ENCODE data around the gene CHD5.
"Not testable (repeated sequence)": the region's sequence is repeated elsewhere in the genome, so short reads cannot be mapped to it uniquely, and the experiment has no call there.

The CHD5 gene

DNA sequence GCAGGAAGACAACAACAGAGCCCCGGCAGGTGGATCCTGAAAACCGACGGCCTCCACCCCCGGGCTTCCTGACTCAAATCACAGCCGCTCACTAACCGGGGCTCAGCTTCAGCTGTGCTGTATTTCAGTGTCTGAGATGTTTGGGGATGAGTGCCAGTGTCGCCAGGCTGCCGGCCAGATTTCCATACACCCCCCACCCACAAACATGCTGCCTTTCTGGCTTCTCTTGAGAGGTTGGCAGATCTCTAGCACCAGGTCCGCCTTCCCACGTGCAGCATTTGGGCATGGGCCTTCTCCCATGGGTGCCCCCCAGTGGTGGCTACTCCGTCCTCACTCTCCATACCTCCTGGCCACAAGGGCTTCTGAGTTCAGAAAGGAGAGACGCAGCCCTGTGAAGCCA is 99.7 kb downstream of the CHD5 start:
- DNase-seq = no peak

DNA sequence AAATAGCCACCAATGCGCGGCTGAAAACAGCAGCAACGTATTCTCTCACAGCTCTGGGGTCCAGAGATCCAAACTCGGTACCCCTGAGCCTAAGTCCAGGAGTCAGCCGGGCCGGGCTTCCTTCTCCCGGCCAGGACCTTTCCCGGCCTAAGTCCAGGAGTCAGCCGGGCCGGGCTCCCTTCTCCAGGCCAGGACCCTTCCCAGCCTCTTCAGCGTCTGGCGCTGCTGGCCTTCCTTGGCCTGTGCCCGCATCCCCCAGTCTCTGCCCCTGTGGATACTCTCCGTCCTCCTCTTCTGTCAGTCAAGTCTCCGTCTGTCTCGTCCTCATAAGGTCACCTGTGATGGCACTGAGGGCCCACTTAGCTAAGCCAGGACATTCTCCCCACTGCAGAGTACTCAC is 102.2 kb downstream of the CHD5 start:
- DNase-seq = no peak

DNA sequence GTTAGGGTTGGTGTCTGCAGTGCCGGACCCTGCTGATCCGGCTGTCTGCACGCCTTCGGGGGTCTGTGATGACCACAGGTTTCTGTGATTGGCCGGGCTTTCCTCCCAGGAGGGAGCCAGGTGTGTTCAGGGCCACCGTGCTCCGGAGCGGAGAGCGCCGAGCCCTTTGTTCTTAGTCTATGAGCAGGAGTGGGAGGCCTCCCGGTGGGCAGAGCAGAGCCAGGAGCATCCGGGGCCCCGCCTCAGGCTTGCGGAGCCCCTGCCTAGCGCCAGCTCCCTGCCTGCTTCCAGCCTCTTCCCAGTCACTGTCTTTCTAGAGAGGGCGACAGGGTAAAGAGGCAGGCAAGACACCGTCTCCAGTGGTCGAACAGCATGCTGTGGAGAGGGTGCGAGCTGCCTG is 102.6 kb downstream of the CHD5 start:
- DNase-seq = no peak

DNA sequence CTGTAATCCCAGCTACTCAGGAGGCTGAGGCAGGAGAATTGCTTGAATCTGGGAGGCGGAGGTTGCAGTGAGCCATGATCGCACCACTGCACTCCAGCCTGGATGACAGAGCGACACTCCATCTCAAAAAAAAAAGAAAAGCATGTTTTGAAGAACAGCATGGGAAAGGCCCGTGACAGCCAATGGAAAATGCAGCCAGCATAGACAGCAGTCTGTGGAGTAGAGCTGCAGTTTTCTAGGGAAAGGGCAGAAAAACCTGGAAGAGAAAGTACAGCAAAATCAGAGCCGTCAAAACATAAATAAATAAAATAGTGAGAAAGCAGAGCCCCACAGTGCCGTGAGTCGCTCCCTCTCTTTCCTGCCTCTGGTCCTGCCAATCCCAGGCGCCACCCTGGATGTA is 103.1 kb downstream of the CHD5 start:
- DNase-seq = not testable (repeated sequence)

DNA sequence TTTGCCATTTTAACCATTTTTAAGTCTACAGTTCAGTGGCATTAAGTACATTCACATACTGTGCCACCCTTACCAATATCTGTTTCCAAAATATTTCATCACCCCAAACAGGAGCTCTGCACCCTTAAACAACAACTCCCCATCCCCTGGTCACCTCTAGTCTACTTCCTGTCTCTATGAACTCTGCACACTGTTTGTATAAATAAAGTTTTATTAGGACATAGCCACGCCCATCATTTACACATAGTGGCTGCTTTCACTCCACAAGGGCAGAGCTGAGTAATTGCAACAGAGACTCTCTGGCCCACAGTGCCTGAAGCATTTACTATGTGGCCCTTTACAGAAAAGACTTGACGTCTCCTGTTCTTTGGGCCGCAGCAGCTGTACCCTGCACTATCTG is 104.4 kb downstream of the CHD5 start:
- peak; percentile 20 for DNase-seq

DNA sequence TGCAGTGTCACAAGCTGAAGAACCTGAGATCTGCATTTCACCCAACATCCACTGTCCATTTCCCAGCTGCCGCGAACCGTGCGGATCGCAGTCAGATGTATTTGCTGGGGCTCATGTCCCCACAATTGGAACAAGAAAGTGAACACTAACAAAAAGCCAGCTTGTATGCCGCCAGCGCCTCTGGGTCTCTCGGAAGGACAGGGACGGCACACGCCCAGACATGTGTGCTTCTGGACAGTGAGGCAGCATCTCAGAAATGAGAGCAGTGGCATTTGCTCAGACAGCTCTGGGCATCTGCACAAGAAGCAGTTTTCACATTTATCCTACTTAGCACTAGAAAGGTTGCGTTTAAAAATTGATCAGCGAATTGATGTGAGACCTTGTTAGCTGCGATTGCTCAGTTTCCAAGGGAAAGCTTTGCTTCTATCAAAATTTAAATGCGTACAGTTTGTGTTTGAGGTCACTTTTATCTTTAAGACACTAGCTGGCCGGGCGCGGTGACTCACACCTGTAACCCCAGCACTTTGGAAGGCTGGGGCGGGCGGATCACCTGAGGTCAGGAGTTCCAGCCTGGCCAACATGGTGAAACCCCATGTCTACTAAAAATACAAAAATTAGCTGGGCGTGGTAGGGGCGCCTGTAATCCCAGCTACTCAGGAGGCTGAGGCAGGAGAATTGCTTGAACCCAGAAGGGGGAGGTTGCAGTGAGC is 105.8 kb downstream of the CHD5 start:
- DNase-seq = no peak

DNA sequence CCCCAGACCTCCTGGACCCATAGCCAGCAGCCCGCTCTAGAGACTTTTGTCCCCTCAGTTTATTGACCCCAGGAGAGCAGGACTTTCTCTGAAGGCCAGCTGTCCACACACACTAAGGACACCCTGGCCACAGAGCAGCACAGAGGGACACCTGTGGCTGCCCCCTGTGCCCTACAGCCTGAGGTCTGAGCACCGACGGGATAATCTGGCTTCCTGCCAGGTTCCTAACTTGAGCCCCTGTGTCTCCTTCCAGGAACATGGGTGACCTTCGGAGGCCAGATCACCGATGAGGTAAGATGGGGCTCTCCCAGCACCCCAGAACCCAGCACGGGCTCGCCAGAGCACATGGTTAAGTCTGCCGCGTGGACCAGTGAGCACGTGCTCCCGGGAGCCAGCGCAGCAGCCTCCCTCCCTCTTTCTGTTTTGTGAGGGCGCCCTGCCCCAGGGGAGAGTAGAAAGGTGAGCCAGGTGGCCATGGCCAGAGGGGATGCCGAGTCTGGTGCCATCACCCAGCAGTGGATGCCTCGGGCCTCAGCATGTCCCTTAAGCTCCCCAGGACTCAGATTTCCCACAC is 106.6 kb downstream of the CHD5 start:
- DNase-seq = no peak

DNA sequence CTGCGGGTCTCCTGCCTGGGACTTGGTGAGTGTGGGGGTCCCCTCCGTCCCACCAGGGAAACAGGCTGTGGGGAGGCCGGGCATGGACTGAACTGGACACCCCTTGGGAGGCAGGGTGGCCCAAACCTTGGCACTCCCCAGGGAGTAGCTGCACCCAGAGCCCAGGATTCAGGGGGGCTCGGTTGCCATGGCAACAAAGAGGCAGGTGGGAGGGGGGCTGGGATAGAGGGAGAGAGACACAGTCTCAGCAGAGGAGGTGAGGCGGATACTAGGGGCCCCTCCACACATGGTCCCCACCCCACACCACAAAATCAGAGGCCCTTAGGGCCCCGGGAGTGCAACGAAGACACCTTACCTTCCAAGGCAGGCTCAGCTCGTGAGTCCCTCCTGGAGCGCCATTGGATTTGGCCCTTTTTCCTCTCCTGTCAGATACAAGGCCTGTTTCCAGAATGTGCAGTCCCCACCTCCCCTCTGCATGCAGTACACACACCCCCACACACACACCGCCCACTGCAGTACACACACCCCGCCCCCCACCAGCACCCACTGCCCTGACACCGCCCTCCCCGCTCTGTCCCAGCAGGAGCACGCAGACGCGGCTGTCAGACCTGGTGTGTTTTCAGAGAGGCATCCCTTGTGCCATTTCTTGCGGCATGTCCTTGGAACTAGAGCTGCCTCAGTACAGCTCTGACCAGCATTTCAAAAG is 107.2 kb downstream of the CHD5 start:
- DNase-seq = no peak

DNA sequence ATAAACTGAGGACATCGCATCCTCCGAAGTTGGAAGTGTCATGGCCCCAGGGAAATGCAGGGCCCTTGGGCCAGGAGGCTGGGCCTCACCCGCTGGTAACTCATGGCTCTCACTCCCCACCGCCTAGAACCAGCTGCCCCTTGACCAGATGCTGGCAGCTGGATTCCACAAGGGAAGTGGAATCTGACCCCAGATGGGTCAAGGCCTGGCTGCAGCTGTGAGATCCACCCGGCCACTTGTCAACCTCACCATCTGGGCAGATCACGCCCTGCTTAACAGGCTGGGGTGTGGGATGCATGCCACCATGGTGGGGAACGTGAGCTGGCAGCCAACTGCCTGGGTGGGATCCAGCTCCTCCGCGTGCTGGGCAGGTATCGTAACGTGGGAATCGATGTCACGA is 108.9 kb downstream of the CHD5 start:
- DNase-seq = no peak

DNA sequence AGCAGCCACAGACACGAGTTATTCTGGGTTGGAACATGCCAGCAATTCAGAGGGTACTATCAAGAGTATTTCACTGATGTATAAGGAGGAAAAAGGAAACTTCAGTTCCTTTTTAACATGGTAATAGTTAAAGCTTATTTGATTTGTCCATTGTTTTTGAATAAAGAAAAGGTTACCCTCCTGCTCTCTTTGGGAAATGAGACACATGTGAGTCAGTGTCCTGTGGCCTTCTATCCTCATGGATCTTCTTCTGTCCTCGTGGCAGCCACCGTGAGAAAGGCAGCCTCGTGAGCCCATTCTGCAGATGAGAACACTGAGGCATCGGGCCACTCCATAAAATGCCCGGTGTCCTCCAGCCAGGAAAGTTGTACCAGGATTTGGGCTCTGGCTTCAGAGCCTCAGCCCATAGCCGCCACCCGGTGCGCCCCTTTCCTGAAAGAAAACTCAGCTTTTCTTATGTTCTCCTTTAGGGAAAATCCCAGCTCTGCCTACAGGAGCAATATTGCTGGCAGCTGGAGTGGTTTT is 109.6 kb downstream of the CHD5 start:
- no peak for DNase-seq

DNA sequence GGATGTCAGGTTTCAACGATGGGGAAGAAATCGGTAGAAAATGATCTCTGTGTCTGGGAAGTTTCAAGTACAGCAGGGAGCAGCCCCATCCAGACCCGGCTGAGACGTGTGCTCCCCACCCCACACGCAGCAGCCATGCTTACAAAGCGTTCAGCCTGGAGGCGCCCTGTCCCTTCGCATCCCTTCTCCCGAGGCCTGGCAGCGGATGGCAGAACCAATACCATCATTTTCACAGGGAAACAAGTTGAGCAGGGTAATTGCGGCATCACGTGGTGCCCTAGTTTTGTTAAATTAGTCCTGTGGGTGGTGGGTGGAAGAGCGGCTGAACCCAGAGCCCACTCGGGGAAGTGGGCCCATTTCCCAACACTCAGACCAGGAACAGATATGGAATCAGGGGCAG is 110.5 kb downstream of the CHD5 start:
- DNase-seq = no peak

DNA sequence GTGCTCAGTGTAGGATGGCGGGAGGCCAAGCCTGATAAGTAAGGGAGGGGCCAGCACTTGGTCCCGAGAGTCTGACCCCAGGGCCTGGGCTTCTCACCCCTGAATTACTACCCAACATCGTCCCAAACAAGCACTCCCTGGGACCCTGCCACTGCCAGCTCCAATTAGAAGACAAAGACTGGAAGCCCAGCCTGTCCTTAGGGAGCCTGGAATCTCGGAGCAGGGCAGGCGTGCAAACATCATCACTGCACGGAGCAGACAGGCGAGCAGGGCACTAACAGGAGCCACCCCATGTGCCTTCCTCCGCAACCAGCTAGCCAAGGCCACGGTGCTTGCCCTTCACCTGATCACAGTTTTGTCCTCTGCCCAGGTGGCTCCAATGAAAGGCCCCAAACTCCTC is 111.2 kb downstream of the CHD5 start:
- no peak for DNase-seq

DNA sequence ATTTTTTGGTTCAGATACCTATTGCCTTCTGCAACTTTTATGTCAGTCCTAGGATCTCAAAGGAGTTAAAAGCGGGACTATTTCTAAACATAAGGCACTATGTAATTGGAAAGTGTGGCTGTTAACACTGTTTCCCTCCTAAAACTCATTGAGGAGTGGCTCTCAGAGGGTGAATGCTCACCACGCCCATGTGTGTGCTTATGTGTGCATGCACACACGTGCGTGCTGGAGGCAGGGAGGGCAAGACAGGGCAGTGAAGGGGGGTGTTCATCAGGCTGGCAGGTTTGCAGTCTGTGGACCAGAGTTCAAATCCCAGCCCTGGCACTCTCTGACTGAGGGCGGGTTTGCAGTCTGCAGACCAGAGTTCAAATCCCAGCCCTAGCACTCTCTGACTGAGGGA is 112.0 kb downstream of the CHD5 start:
- DNase-seq = no peak

DNA sequence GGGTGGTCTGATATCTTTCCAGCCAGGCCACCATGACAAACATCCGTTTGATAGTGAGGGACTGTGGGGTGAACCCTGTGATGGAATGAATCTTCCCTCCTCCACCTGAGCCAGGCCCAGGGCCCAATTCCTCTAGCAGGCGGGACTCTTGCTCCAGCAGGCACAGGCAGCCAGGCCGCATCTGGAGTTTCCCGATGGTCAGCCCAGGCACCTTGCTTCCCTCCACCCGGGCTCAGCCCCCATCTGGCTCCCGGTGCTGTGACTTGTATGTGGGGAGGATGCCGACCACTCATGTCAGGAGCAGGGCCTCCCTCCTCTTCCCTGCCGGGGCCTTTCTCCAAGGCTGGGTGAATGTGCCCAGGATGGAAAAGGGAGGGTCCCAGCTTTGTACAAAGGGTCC is 113.4 kb downstream of the CHD5 start:
- no peak for DNase-seq

DNA sequence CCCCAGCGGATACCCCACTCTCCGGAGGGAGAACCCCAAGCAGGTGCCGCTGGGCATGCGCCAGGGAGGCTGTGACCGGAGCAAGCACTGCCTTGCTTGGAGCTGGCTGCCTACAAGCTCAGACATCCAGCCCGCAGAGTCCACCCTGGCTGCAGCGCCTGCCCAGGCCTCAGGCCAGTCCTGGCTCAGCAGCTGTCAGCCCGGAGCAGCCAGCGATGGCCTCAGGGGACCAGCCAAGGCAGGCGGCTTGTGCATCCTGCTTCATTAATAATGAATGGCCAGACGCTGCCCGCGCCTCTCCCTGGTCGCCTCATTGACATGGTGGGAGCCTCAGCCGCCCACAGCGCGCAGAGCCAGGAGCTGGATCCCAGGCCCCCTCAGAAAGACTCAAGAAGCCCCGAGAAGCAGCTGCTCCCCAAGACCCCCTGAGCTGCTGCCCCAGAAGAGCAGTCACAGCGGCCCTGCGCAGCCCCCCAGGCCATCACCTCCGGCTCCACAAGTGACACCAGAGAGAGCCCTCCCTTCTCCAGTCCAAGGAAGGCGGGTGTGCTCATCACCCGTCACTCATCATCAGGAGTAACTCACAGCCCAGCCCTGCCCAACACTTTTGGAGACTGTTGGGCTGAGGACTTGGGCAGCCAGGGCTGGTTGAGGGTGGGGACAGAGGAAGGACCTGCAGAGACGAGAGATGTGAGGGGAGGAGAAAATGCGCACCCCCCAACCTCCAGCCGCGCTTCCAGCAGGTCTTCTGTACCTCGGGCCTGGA is 114.8 kb downstream of the CHD5 start:
- no peak for DNase-seq

DNA sequence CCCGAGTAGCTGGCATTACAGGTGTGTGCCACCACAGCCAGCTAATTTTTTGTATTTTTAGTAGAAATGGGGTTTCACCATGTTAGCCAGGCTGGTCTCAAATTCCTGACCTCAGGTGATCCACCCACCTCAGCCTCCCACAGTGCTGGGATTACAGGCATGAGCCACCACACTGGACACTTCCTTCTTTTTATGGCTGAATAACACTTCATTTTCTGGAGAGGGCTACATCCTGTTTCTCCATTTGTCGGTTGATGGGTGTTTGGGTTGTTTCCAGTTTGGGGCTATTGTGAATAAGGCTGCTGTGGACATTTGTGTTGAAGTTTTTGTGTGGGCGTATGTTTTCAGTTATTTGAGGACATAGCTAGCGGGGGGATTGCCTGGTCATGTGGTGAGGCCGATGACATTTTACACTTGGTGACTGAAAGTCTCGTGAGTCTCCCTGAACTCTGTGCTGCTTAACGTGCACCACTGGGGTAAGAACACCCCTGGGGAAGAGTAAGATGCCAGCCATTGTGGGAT is 116.5 kb downstream of the CHD5 start:
- DNase-seq = not testable (repeated sequence)

DNA sequence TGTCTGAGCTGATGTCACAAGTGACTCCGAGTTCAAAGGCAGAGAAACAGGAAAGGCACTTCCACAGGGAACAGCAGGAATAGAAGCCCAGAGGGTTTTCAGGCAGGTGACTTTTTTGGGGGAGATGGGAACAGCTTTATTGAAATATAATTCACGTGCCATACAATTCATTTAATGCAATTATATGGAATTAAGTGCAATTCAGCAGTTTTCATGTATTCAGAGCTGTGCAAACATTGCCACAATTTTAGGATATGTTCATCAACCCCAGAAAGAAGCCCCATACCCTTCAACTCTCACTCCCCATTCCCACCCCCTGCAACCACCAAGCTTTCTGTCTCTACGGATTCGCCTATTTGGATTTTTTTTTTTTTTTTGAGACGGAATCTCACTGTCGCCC is 117.5 kb downstream of the CHD5 start:
- no peak for DNase-seq

DNA sequence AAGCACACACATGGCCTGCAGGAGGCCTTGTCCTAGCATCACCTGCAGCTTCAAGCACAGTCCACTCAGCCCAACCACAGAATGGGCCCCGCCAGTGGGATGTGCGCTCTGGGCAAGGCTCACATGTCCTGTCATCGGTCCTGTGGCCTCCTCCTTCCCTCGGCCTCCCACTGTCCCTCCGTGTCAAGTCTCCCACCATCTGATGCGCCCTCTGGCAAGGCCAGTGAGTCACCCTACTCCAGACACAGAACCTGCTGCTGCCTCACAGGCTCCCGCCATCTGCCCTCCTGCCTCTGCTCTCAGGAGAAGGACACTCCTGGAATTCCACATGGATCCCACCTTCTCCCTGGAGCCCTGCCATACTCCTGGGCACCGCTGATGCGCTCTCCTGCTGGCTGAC is 120.3 kb downstream of the CHD5 start:
- peak; percentile 50 for DNase-seq

DNA sequence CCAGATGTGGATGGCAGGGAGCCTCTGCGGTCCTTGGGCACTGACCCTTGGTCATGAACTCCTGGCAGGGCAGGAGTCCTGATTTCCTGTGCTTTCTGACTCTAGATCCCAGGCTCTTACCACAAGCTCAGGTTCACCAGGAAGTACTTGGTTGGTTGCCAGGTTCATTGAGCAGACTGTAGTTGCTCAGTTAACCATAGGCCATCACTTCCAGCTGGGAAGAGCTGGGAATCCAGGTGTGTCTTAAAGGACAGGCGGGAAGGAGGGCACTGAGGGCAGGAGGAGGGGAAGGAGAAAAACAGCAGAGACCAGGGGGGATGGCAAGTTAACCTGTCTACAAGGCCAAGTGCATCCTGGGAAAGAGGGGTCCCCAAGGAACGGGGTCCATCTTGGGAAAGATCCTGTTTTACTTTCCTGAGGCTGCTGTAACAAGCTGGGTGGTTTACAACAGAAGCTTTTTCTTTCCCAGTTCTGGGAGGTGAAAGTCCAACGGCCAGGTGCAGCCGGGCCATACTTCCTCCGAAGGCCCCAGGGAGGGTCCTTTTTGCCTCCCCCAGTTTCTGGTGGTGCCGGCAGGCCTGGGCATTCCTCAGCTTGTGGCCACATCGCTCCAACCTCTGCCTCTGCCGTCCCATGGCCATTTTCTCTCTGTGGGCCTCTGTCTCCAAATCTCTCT is 122.8 kb downstream of the CHD5 start:
- no peak for DNase-seq

DNA sequence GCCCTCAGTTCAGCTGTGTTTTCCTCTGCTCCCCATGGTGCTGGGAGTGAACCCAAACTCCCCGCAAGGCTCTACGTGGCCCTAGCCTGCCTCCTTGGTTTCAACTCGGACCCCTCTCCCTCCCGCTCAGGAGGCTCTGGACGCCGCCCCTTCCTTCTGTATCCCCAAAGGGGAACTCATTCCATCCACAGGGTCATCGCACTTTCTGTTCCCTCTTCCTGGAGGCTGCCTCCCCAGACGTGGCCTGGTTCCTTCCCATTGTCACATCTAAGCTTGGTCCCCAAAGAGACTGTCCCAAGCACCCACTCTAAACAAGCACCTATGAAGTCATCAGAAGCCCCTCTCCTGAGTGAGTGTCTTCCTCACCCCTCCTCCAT is 123.6 kb downstream of the CHD5 start:
- DNase-seq = no peak

DNA sequence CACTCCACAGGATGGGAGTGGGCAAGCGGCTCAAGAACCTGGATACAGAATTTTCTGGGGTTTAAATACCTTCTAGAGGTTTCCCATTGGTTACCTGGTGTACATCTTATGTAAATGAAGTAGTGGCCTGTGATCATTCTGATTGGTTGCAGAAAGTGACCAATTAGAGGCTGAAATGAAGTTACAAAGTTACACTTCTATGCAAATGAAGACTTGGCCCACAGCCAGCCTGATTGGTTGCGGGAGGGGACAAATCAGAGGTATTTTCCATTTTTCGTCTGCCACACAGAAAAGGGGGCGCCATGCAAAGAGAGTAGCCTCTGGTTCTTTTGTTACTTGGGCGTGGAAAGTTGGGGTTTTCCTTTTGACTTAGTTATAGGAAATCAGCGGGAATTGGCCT is 125.5 kb downstream of the CHD5 start:
- DNase-seq = no peak

DNA sequence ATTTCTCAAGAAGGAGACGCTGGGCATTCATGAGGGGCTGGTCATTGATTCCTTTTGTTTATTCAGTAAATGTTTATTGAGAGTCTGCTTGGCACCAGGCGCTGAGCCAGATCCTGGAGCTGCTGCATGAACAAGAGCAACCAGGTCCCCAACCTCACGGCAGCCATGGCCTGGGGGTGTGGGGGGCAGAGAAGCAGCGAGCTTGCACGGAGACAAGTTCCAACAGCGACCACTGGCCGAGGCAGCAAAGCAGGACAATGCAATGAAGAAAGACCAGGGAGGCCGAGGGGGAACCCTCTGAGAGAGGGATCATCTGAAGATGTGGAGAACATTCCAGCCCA is 126.9 kb downstream of the CHD5 start:
- DNase-seq = no peak
